Hypothalamus (tissue), 51 donors: ENCODE results near the gene MEI1.

ENCODE experiments used
- DNase-seq, 51 donors: peaks; one replicate each; lab custom pipeline; 2025; lab: John Stamatoyannopoulos, UW

Gene MEI1

DNA sequence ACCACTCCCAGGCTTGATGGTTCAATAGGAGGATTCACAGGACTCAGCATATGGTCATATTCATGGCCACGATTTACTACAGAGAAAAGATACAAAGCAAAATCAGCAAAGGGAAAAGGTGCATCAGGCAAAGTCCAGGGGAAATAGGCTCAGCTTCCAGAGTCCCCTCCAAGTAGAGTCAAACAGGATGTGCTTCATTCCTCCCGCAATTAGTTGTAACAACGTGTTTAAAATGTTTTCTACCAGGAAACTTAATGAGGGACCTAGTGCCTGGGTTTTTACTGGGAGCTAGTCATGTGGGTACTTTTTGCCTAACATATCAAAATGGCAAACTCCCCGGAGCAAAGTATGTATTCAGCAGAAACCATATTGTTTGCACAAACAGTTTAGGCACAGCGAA lies 118.7 kb downstream of the MEI1 start:
- no peak for DNase-seq

- DNase-seq = no peak
Observed at GRCh38 chr22:41818596-41818995, 119.3 kb downstream of the MEI1 start.

DNA sequence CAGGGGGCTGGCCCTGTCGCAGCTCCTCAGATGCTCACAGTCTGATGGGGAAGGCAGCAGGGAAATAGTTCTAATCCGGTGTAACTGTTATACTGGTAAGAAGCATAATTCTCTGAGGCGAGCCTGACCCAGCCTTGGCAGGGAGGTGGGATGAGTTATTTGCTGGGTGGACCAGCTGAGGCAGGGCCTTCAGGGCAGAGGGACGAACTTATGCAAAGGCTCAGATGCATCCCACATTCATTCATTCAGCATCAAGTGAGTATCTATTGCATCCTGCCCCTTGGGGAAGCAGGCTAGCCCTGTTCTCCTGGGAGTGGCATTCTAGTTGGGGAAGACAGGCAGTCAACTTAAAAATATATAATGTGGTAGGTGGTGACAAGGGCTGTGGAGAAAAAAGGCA lies 120.0 kb downstream of the MEI1 start:
- no peak for DNase-seq

- DNase-seq = no peak
Observed at GRCh38 chr22:41820447-41820846, 121.1 kb downstream of the MEI1 start.

DNA sequence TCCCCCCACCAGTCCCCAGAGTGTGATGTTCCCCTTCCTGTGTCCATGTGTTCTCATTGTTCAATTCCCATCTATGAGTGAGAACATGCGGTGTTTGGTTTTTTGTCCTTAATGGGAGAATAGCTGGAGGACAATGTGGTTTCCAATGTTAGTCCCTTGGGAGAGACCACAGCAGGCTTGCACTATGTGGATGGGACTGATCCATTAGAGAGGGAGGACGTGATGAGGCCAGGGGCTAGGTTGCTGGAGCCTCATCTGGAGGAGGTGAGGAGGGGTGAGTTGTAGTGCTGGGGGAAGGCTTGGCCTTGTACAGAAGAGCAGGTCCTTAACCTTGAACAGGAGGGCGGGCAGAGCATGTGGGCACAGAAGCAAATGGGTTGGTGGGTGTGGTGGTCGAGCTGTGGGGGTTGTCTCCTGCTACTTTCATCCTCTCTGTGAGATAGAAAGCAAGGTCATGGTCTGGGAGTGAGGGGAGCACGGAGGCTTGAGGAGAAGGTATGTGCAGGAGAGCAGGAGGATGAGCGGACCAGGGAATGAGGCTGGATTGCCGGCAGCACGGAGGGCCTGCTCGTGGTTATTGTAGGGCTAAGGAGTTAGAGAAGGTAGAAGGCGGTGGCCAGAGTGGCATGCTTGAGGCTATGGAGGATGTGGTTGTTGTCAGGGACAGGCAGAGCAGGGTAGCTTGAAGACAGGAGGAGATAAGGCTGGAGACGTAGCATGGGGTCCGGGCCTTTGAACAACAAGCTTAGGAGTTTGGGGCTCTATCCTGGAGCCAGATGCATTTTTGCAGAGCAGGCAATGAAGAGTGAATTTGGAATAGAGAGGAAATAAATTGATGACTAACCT lies 122.4 kb downstream of the MEI1 start:
- DNase-seq = no peak

GRCh38 chr22:41822317-41823057 lies 123.2 kb downstream of the MEI1 start:
- DNase-seq = peak in 1 of 51 donors; percentile 19

DNA sequence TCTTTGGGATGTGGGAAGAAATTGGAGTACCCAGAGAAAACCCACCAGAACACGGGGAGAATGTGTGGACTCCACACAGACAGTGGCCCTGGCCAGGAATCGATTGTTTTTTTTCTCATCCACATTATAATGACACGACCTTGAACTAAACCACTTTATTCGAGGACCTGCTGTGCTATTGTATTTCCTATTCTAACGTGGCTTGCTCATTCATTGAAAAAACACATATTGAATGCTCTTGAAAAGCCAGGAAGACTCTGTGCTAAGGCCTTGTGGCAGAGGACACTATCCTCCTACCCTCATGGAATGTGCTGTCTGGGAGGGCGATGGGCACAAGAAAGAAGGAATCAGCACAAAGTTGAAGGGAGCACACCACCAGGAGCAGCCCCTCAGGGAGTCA lies 124.5 kb downstream of the MEI1 start:
- DNase-seq = no peak

GRCh38 chr22:41825376-41825775 lies 126.1 kb downstream of the MEI1 start:
- DNase-seq = no peak

DNA sequence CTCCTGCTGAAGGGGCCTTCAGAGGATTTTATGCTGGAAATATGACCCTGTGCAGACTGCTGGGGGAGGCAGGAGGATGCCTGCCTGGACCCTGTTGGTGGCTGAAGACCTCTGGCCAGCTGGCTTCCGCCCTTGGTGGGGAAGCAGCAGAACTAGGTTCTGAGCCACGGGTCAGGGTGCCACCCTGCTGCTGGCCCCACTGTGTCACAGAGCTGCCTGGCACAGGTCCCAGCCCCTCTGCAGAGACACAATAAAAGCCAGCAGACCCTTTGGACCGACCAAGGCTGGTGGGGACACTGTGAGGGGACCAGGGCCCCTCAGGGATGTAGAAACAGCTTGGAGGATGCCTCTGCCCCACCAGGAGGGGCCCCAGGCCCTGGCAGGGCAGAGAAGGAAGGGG lies 126.7 kb downstream of the MEI1 start:
- peak in 1 of 51 donors; percentile 14 for DNase-seq

DNA sequence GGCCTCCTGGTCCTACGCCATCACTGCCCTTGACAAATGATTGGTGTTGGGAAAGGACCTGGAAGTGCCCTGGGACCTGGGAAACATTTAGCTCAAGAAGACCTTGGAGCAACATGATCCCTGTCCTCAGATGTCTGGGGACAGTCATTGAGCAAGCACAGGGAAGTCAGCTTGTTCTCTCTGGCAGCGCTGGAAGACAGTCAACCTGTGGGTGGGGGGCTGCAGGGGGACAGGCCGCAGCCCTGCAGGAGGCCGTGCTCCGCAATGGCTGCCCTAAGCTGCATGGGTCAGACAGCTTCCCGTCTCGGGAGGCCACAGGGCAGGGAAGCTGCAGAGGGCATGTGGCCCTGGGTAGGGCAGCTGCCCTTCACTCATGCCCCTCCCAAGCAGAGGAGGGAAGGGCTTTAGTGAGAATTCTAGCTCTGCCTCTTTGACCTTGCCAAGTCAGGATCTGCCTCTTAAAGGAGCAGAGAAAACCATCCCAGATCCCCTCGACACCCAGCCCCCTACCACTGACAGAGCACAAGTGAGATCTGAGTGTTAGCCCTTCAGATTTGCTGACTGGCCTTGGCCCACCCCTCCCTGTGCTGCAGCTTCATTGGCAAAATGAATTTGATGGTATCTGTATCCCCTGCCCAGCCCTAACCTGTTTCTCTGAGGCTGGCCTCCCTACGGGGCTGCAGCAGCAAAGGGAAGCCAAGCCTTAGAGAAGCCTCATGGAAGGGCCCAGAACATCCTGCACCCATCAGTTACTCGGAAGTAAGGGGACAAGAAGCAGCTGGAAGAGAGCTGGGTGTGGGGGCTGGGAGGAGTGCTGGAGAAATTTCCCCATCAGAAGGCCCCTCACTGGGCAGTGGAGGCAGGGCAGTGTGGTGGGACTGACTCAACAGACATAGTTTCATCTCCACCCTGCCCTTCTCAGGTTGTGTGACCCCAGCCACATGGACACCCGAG lies 127.4 kb downstream of the MEI1 start:
- DNase-seq = peak in 6 of 51 donors; percentile 8 to 25 (median 18)

DNA sequence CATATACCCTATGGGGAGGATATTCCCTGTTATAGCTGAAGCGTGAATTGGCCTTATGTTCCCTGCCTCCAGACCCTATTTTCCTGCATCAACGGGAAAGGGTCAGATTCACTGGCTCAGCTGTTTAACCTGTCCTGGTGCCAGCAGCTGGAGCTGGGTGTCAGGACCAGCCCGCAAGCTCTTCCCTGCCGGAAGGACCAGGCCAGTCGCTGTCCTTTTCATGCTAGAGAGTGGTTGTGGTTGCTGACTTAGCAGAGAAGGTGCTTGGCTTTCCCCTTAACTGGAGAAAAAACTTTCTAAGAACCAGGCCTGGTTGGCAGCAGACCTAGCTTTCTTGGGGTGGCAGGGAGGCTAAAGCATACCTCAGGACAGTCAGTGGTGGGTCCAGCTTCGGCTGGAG lies 128.4 kb downstream of the MEI1 start:
- DNase-seq = peak in 6 of 51 donors; percentile 20 to 34 (median 26)

DNA sequence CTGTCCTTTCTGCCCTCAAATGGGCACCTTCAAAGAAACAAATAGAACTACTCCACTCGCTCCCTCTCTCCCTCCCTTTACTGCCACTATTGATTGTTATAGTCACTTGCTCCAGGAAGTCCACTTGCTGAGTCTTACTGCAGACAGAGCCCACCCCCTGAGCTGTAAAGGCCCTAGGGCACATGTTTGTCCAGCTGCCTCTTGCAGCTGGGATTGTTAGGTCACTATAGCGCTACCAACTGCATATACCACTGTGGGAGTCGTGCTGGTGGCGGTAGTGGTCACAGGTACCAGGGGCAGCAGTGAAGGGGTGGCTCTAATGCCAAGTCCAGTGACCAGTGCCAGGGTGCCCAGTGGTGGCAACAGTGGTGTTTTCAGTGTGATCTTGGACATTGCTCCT lies 129.2 kb downstream of the MEI1 start:
- DNase-seq = peak in 1 of 51 donors; percentile 18

DNA sequence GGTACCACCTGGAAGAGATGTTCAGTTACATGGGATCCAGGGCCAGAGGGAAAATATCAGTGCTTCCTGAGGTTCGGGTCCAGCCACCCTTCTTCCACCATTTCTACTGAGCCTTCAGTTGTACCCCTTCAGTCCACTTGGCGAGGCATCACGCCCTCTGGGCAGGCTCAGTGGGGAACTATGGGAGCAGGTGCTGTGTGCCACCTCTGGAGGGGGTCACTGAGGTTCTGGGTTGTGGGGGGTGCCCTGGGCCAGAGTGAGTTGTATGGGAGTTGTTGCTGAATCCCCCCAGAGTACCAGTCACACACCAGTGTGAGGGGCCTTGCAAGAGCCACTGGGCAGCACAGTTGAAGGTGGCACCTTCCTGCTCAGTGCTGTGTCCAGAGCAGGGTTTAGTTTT lies 130.9 kb downstream of the MEI1 start:
- DNase-seq = no peak

DNA sequence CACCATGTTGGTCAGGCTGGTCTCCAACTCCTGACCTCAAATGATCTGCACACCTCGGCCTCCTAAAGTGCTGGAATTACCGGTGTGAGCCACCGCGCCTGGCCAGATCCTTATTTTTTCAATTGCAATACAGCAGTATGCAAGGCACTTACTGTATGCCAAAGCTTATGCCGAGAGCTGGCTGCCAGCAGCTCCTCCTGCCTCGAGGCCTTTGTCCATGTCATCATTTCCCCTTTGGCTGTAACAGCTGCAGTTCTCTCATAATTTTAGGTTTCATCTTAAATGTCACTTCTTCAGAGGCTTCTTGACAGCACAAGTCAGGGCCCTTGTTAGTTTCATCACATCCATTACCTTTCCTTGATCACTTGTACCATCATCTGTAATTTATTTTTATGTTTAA lies 132.1 kb downstream of the MEI1 start:
- peak in 1 of 51 donors; percentile 16 for DNase-seq

DNA sequence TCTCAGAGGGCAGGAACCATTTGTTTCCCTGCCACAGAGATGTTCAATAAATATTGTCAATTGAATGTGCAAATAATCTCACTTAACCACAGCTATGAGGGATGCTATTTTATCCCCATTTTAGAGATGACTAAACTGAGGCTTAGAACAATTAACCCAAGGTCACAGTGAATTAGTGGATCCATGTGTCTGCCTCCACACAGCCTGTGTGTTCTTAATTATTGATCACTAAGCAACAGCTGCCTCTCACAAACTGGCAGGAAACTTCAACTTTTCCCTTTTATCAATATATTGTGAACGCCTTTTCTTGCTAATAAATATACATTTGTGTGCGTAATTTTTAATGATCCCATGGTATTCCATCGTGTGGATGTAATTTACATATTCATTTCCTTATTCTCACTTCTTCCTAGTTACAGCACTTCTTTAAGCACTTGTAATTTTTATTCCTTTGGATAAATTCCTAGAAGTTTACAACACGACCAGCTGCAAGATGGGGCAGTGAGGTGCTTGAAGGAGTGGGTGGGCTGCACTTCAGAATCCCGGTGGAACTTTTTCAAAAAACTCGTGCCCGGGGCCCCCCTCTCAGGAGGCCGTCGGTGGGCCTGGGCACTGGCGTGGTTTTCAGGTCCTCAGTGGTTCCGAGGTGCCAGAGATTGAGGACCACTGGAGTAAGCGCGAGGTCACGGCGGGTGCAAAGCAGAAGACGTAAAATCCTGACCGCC lies 132.7 kb downstream of the MEI1 start:
- peak in 1 of 51 donors; percentile 80 for DNase-seq

DNA sequence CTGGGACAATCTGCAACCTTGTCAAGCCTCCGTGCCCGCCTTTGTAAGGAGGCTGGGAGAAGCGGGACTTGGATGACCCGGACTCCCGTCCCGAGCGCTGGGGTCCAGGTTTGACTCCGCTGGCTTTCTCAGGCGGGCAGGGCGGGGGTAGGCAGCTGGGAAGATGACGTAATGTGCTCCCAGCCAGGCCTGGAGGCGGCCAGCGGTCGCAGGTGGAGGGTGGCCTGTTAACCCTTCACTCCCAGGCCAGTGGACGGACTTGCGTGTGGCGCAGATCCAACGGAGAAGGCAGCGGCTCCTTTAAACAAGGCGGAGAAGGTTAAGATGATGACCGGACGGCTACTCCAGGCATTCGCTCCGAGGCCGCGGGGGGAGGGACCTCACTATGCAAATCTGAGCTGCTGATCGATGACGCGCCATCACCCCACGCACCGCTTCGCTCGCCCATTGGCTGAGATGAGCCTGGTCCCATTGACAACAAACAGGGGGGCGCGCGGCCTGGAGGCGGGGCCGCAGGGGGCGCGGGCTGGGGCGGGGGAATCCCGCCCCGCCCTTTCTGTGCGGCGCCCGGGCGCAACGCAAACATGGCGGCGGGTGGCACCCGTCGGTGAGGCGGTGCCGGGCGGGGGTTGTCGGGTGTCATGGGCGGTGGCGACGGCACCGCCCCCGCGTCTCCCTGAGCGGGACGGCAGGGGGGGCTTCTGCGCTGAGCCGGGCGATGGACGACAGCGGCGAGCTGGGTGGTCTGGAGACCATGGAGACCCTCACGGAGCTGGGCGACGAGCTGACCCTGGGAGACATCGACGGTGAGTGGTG lies 133.5 kb downstream of the MEI1 start, which contains the start of gene SREBF2:
Gene SREBF2 (plus strand): TSS at position 553 of the 816 bp plus-strand sequence. CDS start 166 bp downstream, at position 719.
- peak; percentile 94 to 100 (median 99) for DNase-seq

DNA sequence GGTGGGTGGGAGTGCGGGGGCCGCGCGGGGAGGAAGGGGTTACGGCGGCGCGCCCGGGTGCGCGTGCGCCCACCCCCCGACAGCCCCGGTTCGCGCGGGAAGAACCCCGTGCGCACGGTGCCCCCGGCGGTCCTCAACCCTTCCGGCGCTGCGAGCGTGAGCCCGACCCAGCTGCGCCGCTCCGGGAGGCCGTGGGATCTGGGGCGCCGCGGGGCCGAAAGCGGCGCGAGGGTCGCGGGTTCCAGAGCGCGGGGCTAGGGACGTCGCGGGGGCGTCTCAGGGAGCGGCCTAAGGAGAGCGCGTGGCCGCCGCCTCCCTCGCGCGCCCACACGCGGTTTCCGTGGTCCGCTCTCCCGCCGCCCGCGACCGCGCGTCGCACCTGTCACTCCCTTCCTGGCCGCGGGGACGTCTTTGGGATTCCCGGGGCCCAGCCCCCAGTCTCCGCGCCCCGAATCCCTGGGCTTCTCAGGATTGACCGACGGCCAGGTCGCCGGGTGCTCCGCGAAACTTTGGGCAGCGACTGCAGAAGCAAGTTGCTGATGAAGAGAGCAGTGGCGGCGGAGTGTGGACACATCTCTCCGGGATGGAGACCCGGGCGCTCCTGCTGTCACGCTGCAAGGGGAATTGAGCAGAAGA lies 134.2 kb downstream of the MEI1 start:
- DNase-seq = peak in 41 of 51 donors; percentile 18 to 77 (median 48)
